DMS153 treated with DMSO at 0.1 percent for 48 hours (cell line): Measurements from ENCODE around the gene EFHC2.
"Not testable (repeated sequence)": the region's sequence is repeated elsewhere in the genome, so short reads cannot be mapped to it uniquely, and the experiment has no call there.

Experiments used
- DNase-seq: peaks from one replicate; lab custom pipeline; 2025; ENCODE audit not compliant: unreplicated experiment; lab: John Stamatoyannopoulos, UW

Gene EFHC2

GRCh38 chrX:44291468-44292092, 51.9 kb downstream of the EFHC2 start:
- no peak for DNase-seq

- no peak for DNase-seq
Observed at GRCh38 chrX:44290718-44291117, 52.8 kb downstream of the EFHC2 start.

GRCh38 chrX:44282753-44283152, 60.7 kb downstream of the EFHC2 start:
- DNase-seq: no peak

- DNase-seq: no peak
Observed at GRCh38 chrX:44280116-44280515, 63.4 kb downstream of the EFHC2 start.

GRCh38 chrX:44274096-44274495, 69.4 kb downstream of the EFHC2 start:
- DNase-seq: no peak

- DNase-seq: no peak
Observed at GRCh38 chrX:44267861-44268260, 75.6 kb downstream of the EFHC2 start.

- no peak for DNase-seq
Observed at GRCh38 chrX:44267116-44267515, 76.4 kb downstream of the EFHC2 start.

- no peak for DNase-seq
Observed at GRCh38 chrX:44265559-44265958, 77.9 kb downstream of the EFHC2 start.

- no peak for DNase-seq
Observed at GRCh38 chrX:44264936-44265335, 78.5 kb downstream of the EFHC2 start.

- no peak for DNase-seq
Observed at GRCh38 chrX:44261286-44261685, 82.2 kb downstream of the EFHC2 start.

GRCh38 chrX:44260609-44261008, 82.9 kb downstream of the EFHC2 start:
- no peak for DNase-seq

- DNase-seq: not testable (repeated sequence)
Observed at GRCh38 chrX:44255742-44256141, 87.7 kb downstream of the EFHC2 start.

GRCh38 chrX:44253575-44253942, 89.9 kb downstream of the EFHC2 start:
- no peak for DNase-seq

GRCh38 chrX:44252688-44253574, 90.5 kb downstream of the EFHC2 start:
- not testable (repeated sequence) for DNase-seq

- no peak for DNase-seq
Observed at GRCh38 chrX:44247468-44247867, 96.0 kb downstream of the EFHC2 start.

GRCh38 chrX:44246826-44247225, 96.6 kb downstream of the EFHC2 start:
- no peak for DNase-seq

- no peak for DNase-seq
Observed at GRCh38 chrX:44245733-44246132, 97.7 kb downstream of the EFHC2 start.

GRCh38 chrX:44244008-44244407, 99.5 kb downstream of the EFHC2 start:
- DNase-seq: no peak

- DNase-seq: no peak
Observed at GRCh38 chrX:44241546-44241945, 101.9 kb downstream of the EFHC2 start.

GRCh38 chrX:44240036-44240435, 103.4 kb downstream of the EFHC2 start:
- no peak for DNase-seq

- DNase-seq: no peak
Observed at GRCh38 chrX:44239036-44239435, 104.4 kb downstream of the EFHC2 start.

GRCh38 chrX:44235534-44235933, 107.9 kb downstream of the EFHC2 start:
- DNase-seq: no peak

- DNase-seq: no peak
Observed at GRCh38 chrX:44234541-44234940, 108.9 kb downstream of the EFHC2 start.
